ENCODE measurements around the gene FXYD4. TPM values are rescaled to one million over a fixed set of nuclear protein-coding genes. Genes with fewer than 3 reads are reported as not detected.

Gene FXYD4
- total RNA-seq, 1 donor from 2014 or later, result 1.1 TPM

GRCh38 chr10:43348511-43349312, 22.7 kb upstream of the FXYD4 start:
- Histone ChIP-seq H3K4me1 (no peaks in the 10 kb centered on the region), H3K9me3 (no peaks in the 10 kb centered on the region), H3K27me3 (no peaks in the 10 kb centered on the region), H3K36me3 (no peaks in the 10 kb centered on the region), H3K4me3 (no peak overlapping the region), H3K27ac (no peak overlapping the region)
- ATAC-seq (peak; percentile 99), DNase-seq (peak; percentile 91)
- TF ChIP-seq CTCF (IDR thresholded peaks at IDR 0.05), result peak; percentile 92
- intact Hi-C loops (cut with DNase I), result no loop called here

GRCh38 chr10:43350156-43350555, 21.3 kb upstream of the FXYD4 start:
- DNase-seq (no peak), ATAC-seq (no peak)
- H3K4me1 ChIP-seq, result no peaks in the 10 kb centered on the region
- H3K4me3 ChIP-seq, result no peak overlapping the region
- no peak for TF ChIP-seq CTCF (IDR thresholded peaks at IDR 0.05)
- H3K9me3 ChIP-seq, result no peaks in the 10 kb centered on the region
- intact Hi-C loops (cut with DNase I), result no loop called here
- H3K36me3 ChIP-seq, result no peaks in the 10 kb centered on the region
- H3K27ac ChIP-seq, result no peak overlapping the region
- H3K27me3 ChIP-seq, result no peaks in the 10 kb centered on the region

DNA sequence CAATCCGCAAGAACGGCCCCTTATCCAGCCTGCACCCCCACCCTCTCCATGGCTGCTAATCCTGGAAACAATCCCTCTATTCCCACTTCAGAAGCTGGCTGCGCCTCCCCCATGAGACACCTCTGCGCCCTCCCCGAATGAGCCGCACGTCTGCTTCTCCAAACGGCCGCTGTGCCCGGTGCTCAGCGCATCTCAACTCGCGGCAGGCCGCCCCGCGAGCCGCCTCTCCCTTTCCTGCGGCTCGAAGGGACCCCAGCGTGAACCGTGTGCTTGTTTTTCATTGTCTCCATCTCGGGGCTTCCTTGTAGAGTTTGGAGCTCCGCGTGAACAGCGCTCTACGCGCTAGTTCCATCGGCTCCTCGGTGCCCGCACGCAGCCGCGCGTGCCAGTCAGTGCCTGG, 20.8 kb upstream of the FXYD4 start:
- Histone ChIP-seq H3K4me3 (no peak overlapping the region), H3K27me3 (no peaks in the 10 kb centered on the region), H3K4me1 (no peaks in the 10 kb centered on the region), H3K9me3 (no peaks in the 10 kb centered on the region), H3K27ac (no peak overlapping the region), H3K36me3 (no peaks in the 10 kb centered on the region)
- intact Hi-C loops (cut with DNase I), result no loop called here
- no peak for TF ChIP-seq CTCF (IDR thresholded peaks at IDR 0.05)
- ATAC-seq, result no peak
- no peak for DNase-seq

DNA sequence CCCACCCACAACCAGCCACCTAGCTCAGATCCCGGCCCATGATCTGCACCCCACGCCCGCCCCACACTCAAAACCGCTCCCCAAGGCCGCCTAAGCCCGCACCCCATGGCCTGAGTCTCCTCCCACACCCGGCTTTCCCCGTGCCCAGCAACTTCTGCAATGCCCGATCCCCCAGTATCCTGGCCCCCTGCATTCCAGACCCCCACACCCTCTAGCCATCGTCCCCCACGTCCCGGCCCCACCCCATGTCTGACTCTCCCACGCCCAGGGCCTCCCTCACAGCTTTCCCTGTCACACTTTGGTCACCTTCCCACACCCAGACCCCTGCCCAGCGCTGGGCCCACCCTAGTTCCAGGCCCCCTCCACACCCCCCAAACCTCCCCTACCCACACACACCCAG, 20.1 kb upstream of the FXYD4 start:
- DNase-seq, result no peak
- intact Hi-C loops (cut with DNase I), result no loop called here

GRCh38 chr10:43352951-43353350, 18.5 kb upstream of the FXYD4 start:
- no peak overlapping the region for H3K4me3 ChIP-seq
- no peaks in the 10 kb centered on the region for H3K4me1 ChIP-seq
- H3K27ac ChIP-seq, result no peak overlapping the region
- intact Hi-C loops (cut with DNase I), result no loop called here
- ATAC-seq (no peak), DNase-seq (no peak)
- no peaks in the 10 kb centered on the region for H3K36me3 ChIP-seq
- H3K27me3 ChIP-seq, result no peaks in the 10 kb centered on the region
- TF ChIP-seq CTCF (IDR thresholded peaks at IDR 0.05), result no peak
- no peaks in the 10 kb centered on the region for H3K9me3 ChIP-seq

More for the DNA sequence above, 20.1 kb upstream of the FXYD4 start:
- no peak for TF ChIP-seq CTCF (IDR thresholded peaks at IDR 0.05)
- Histone ChIP-seq H3K27me3 (no peaks in the 10 kb centered on the region), H3K9me3 (no peaks in the 10 kb centered on the region), H3K27ac (no peak overlapping the region), H3K4me3 (no peak overlapping the region), H3K36me3 (no peaks in the 10 kb centered on the region), H3K4me1 (no peaks in the 10 kb centered on the region)
- no peak for ATAC-seq

All from upper lobe of right lung (tissue), 1 donor.